Neural progenitor cell (in vitro differentiated cells): Measurements from ENCODE around the gene GOLGA6L10.

Experiments
- CTCF ChIP-seq: fragments of 200-600 bp; sonication (generic); IDR thresholded peaks from 2 replicates; pipeline ENCODE4 v1.5.1; 2017; ENCODE audit warnings: antibody characterized with exemption, mild to moderate bottlenecking
- EZH2 ChIP-seq: fragments of 200-600 bp; sonication (generic); IDR thresholded peaks from 2 replicates; pipeline ENCODE4 v1.6.1; 2017; ENCODE audit warnings: antibody characterized with exemption, mild to moderate bottlenecking, moderate library complexity

GRCh38 chr15:82298032-82298431 lies 51.2 kb downstream of the GOLGA6L10 start:
- TF ChIP-seq CTCF (no peak), EZH2 (no peak)
